NCI-H1694 (cell line): Measurements from ENCODE around the gene ZNF423.

Experiments used
- DNase-seq: peaks from one replicate; lab custom pipeline; 2025; lab: John Stamatoyannopoulos, UW

Gene ZNF423

GRCh38 chr16:49552313-49552928, 303.5 kb downstream of the ZNF423 start:
- DNase-seq, result no peak

GRCh38 chr16:49550666-49551065, 305.2 kb downstream of the ZNF423 start:
- DNase-seq, result no peak

- no peak for DNase-seq
Observed at GRCh38 chr16:49550140-49550539, 305.8 kb downstream of the ZNF423 start.

GRCh38 chr16:49548325-49548970, 307.5 kb downstream of the ZNF423 start:
- peak; percentile 47 for DNase-seq

- DNase-seq, result no peak
Observed at GRCh38 chr16:49547448-49547847, 308.5 kb downstream of the ZNF423 start.

GRCh38 chr16:49546735-49547134, 309.2 kb downstream of the ZNF423 start:
- DNase-seq, result no peak

GRCh38 chr16:49545741-49546448, 310.0 kb downstream of the ZNF423 start:
- no peak for DNase-seq

GRCh38 chr16:49545243-49545642, 310.7 kb downstream of the ZNF423 start:
- DNase-seq, result no peak

GRCh38 chr16:49544828-49545227, 311.1 kb downstream of the ZNF423 start:
- no peak for DNase-seq

GRCh38 chr16:49543631-49543946, 312.3 kb downstream of the ZNF423 start:
- no peak for DNase-seq

- no peak for DNase-seq
Observed at GRCh38 chr16:49542946-49543630, 312.8 kb downstream of the ZNF423 start.

GRCh38 chr16:49542391-49542891, 313.5 kb downstream of the ZNF423 start:
- DNase-seq, result peak; percentile 24

- no peak for DNase-seq
Observed at GRCh38 chr16:49540836-49541235, 315.1 kb downstream of the ZNF423 start.

- no peak for DNase-seq
Observed at GRCh38 chr16:49539758-49540157, 316.2 kb downstream of the ZNF423 start.

GRCh38 chr16:49537924-49538459, 317.9 kb downstream of the ZNF423 start:
- no peak for DNase-seq

GRCh38 chr16:49534901-49535610, 320.9 kb downstream of the ZNF423 start:
- DNase-seq, result no peak

- no peak for DNase-seq
Observed at GRCh38 chr16:49533422-49533821, 322.5 kb downstream of the ZNF423 start.

- no peak for DNase-seq
Observed at GRCh38 chr16:49532873-49533272, 323.0 kb downstream of the ZNF423 start.

GRCh38 chr16:49531931-49532840, 323.7 kb downstream of the ZNF423 start:
- DNase-seq, result no peak

GRCh38 chr16:49531425-49531824, 324.5 kb downstream of the ZNF423 start:
- DNase-seq, result no peak
